ENCODE results near the gene NUP93. TPM values are rescaled to one million over a fixed set of nuclear protein-coding genes. Genes with fewer than 3 reads are reported as not detected.

The NUP93 gene
- total RNA-seq, 3 donors from 2014 or later = 29.4 to 48.8 (median 32.6) TPM

GRCh38 chr16:56771558-56772279 lies 41.8 kb downstream of the NUP93 start:
- no peaks in the 10 kb centered on the region for H3K27me3 ChIP-seq
- H3K27ac ChIP-seq = no peak overlapping the region
- H3K9me3 ChIP-seq = no peaks in the 10 kb centered on the region
- H3K36me3 ChIP-seq = no peaks in the 10 kb centered on the region
- no peak overlapping the region for H3K4me3 ChIP-seq
- intact Hi-C loops (cut with DNase I; ENCODE audit: low total_unique reads) = no loop called here
- DNase-seq (ENCODE audit: low spot score in 2 of 2) = no peak
- TF ChIP-seq POLR2AphosphoS5 (IDR thresholded peaks at IDR 0.05) (no peak), POLR2A (IDR thresholded peaks at IDR 0.05) (no peak), CTCF (IDR thresholded peaks at IDR 0.05) (no peak)
- peaks cover 0 to 3% of the 10 kb centered on the region in 2 donors for H3K4me1 ChIP-seq

GRCh38 chr16:56773532-56773931 lies 43.6 kb downstream of the NUP93 start:
- Histone ChIP-seq H3K36me3 (no peaks in the 10 kb centered on the region), H3K4me1 (peaks cover 0 to 3% of the 10 kb centered on the region in 2 donors), H3K4me3 (no peak overlapping the region), H3K27me3 (no peaks in the 10 kb centered on the region), H3K27ac (no peak overlapping the region), H3K9me3 (no peaks in the 10 kb centered on the region)
- TF ChIP-seq POLR2AphosphoS5 (IDR thresholded peaks at IDR 0.05) (no peak), POLR2A (IDR thresholded peaks at IDR 0.05) (no peak), CTCF (IDR thresholded peaks at IDR 0.05) (no peak)
- no peak for DNase-seq (ENCODE audit: low spot score in 2 of 2)
- intact Hi-C loops (cut with DNase I; ENCODE audit: low total_unique reads) = no loop called here

GRCh38 chr16:56774016-56774680 lies 44.2 kb downstream of the NUP93 start:
- Histone ChIP-seq H3K9me3 (no peaks in the 10 kb centered on the region), H3K4me1 (peaks cover 0 to 3% of the 10 kb centered on the region in 2 donors), H3K27ac (no peak overlapping the region), H3K27me3 (no peaks in the 10 kb centered on the region), H3K4me3 (no peak overlapping the region), H3K36me3 (no peaks in the 10 kb centered on the region)
- intact Hi-C loops (cut with DNase I; ENCODE audit: low total_unique reads) = no loop called here
- TF ChIP-seq CTCF (IDR thresholded peaks at IDR 0.05) (no peak), POLR2AphosphoS5 (IDR thresholded peaks at IDR 0.05) (no peak), POLR2A (IDR thresholded peaks at IDR 0.05) (no peak)
- no peak for DNase-seq (ENCODE audit: low spot score in 2 of 2)

- no peak for DNase-seq (ENCODE audit: low spot score in 2 of 2)
- Histone ChIP-seq H3K27me3 (no peaks in the 10 kb centered on the region), H3K9me3 (no peaks in the 10 kb centered on the region), H3K27ac (no peak overlapping the region), H3K4me3 (no peak overlapping the region), H3K36me3 (no peaks in the 10 kb centered on the region), H3K4me1 (peaks cover 0 to 3% of the 10 kb centered on the region in 2 donors)
- intact Hi-C loops (cut with DNase I; ENCODE audit: low total_unique reads) = no loop called here
- TF ChIP-seq CTCF (IDR thresholded peaks at IDR 0.05) (no peak), POLR2A (IDR thresholded peaks at IDR 0.05) (no peak), POLR2AphosphoS5 (IDR thresholded peaks at IDR 0.05) (no peak)
Observed at GRCh38 chr16:56775162-56775561, 45.2 kb downstream of the NUP93 start.

GRCh38 chr16:56776562-56776961 lies 46.6 kb downstream of the NUP93 start:
- H3K4me3 ChIP-seq = no peak overlapping the region
- H3K27ac ChIP-seq = no peak overlapping the region
- no peaks in the 10 kb centered on the region for H3K36me3 ChIP-seq
- TF ChIP-seq POLR2AphosphoS5 (IDR thresholded peaks at IDR 0.05) = no peak
- TF ChIP-seq POLR2A (IDR thresholded peaks at IDR 0.05) = no peak
- TF ChIP-seq CTCF (IDR thresholded peaks at IDR 0.05) = no peak
- H3K4me1 ChIP-seq = peaks cover 0 to 3% of the 10 kb centered on the region in 2 donors
- peak in 1 of 2 donors; percentile 26 for DNase-seq (ENCODE audit: low spot score in 2 of 2)
- H3K9me3 ChIP-seq = no peaks in the 10 kb centered on the region
- no peaks in the 10 kb centered on the region for H3K27me3 ChIP-seq
- intact Hi-C loops (cut with DNase I; ENCODE audit: low total_unique reads) = no loop called here
